ENCODE results near the gene FA2H. TPM values are rescaled to one million over a fixed set of nuclear protein-coding genes. Genes with fewer than 3 reads are reported as not detected.

The FA2H gene
- total and polyA plus RNA-seq, 2 of the 13 experiments (the other 11 are each of a cell fraction or from before 2014, with no cell fraction given) = 0.20 TPM; not detected in 1

DNA sequence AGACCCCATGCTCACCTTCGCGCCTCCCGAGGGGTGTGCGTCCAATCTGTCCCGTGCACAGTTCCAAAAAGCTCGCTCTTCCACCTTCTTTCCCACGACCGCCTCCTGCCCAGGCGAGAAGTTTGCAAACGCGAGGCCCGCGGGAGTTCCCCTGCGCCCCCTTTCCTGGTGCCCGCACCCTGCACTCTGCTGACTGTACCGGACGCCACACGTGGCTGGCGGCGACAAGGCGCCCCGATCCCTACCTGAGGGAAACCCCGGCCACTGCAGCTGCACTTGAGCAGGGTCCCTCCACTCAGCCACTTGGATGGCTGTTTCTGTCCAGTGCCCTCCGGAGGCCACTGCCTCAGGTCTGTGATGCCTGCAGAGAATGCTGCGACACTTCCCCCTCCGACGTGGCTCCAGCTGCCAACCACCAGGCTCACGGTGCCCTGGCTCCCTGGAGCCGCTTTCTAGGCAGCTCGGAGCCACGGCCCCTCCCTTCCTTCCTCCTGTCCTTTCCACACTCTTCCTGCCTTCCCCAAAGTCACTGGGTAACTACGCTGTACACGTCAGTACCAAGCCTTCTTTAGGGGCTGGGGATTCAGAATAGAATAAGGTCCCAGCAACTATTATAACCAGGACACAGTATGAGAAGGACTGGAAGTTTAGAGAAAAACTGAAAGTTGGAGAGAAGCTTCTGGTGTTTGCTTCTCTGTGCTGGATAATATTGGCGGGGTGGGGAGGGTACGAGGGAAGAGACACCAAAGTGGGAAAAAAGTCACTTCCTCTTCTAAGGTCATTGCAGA is 74.0 kb downstream of the FA2H start, which contains the start of gene MLKL (continued):
- TF ChIP-seq, protein P1, sequence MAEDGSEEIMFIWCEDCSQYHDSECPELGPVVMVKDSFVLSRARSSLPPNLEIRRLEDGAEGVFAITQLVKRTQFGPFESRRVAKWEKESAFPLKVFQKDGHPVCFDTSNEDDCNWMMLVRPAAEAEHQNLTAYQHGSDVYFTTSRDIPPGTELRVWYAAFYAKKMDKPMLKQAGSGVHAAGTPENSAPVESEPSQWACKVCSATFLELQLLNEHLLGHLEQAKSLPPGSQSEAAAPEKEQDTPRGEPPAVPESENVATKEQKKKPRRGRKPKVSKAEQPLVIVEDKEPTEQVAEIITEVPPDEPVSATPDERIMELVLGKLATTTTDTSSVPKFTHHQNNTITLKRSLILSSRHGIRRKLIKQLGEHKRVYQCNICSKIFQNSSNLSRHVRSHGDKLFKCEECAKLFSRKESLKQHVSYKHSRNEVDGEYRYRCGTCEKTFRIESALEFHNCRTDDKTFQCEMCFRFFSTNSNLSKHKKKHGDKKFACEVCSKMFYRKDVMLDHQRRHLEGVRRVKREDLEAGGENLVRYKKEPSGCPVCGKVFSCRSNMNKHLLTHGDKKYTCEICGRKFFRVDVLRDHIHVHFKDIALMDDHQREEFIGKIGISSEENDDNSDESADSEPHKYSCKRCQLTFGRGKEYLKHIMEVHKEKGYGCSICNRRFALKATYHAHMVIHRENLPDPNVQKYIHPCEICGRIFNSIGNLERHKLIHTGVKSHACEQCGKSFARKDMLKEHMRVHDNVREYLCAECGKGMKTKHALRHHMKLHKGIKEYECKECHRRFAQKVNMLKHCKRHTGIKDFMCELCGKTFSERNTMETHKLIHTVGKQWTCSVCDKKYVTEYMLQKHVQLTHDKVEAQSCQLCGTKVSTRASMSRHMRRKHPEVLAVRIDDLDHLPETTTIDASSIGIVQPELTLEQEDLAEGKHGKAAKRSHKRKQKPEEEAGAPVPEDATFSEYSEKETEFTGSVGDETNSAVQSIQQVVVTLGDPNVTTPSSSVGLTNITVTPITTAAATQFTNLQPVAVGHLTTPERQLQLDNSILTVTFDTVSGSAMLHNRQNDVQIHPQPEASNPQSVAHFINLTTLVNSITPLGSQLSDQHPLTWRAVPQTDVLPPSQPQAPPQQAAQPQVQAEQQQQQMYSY (CRISPR knock-in tag; IDR thresholded peaks at IDR 0.05) = peak; percentile 73
- 0 out of 2 replicates have a peak, but pooled peaks have one; percentile 63 for TF ChIP-seq ZNF33B (CRISPR knock-in tag; IDR thresholded peaks at IDR 0.05)
- peak; percentile 78; the same call in 1 of the 2 replicates for TF ChIP-seq ZNF260 (CRISPR knock-in tag; IDR thresholded peaks at IDR 0.05; ENCODE audit: borderline replicate concordance, low read depth)
- peak; percentile 72; the same call in 1 of the 2 replicates for TF ChIP-seq ZFP41 (CRISPR knock-in tag; IDR thresholded peaks at IDR 0.05; ENCODE audit: borderline replicate concordance)
- peak; percentile 70 for TF ChIP-seq HNRNPH1 (optimal IDR thresholded peaks at IDR 0.05; ENCODE audit: low read depth, low read length)
- peak; percentile 72; the same call in 1 of the 2 replicates for TF ChIP-seq TBX2 (CRISPR knock-in tag; IDR thresholded peaks at IDR 0.05; ENCODE audit: borderline replicate concordance)
- TF ChIP-seq FOXK2 (IDR thresholded peaks at IDR 0.05) = no peak
- TF ChIP-seq U2AF2 (IDR thresholded peaks at IDR 0.05; ENCODE audit: low read depth, low read length) = no peak
- no peak for TF ChIP-seq ZNF773 (CRISPR knock-in tag; IDR thresholded peaks at IDR 0.05; ENCODE audit: borderline replicate concordance)
- no peak for TF ChIP-seq TIGD3 (CRISPR knock-in tag; IDR thresholded peaks at IDR 0.05; ENCODE audit: borderline replicate concordance)
- peak; percentile 24; the same call in 1 of the 2 replicates for TF ChIP-seq KDM5A (IDR thresholded peaks at IDR 0.05; ENCODE audit: borderline replicate concordance, low read length)
- peak; percentile 93 for TF ChIP-seq KAT7 (CRISPR knock-in tag; IDR thresholded peaks at IDR 0.05; ENCODE audit: borderline replicate concordance)
- peak; percentile 94 for TF ChIP-seq PHF8 (CRISPR knock-in tag; IDR thresholded peaks at IDR 0.05)
- no peak for TF ChIP-seq SMYD3 (CRISPR knock-in tag; IDR thresholded peaks at IDR 0.05)
- no peak for TF ChIP-seq RORA (CRISPR knock-in tag; IDR thresholded peaks at IDR 0.05)
- TF ChIP-seq CHD4 (IDR thresholded peaks at IDR 0.05; ENCODE audit: borderline replicate concordance, low read length) = no peak
- TF ChIP-seq ZNF430 (CRISPR knock-in tag; IDR thresholded peaks at IDR 0.05) = peak; percentile 98
- peak; percentile 97 for TF ChIP-seq KDM5B (CRISPR knock-in tag; IDR thresholded peaks at IDR 0.05; ENCODE audit: borderline replicate concordance)
- peak; percentile 90; the same call in 1 of the 2 replicates for TF ChIP-seq ZNF563 (CRISPR knock-in tag; IDR thresholded peaks at IDR 0.05)
- TF ChIP-seq, protein P2, sequence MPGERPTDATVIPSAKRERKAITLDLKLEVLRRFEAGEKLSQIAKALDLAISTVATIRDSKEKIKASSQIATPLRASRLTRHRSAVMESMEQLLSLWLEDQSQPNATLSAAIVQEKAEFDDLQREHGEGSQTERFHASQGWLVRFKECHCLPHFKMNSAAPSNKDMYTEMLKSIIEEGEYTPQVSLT (CRISPR knock-in tag; IDR thresholded peaks at IDR 0.05; ENCODE audit: borderline replicate concordance, low read depth) = no peak
- no peak for TF ChIP-seq SCMH1 (CRISPR knock-in tag; IDR thresholded peaks at IDR 0.05; ENCODE audit: borderline replicate concordance)
- no peak; the same call in 1 of the 2 replicates for TF ChIP-seq ZNF501 (CRISPR knock-in tag; IDR thresholded peaks at IDR 0.05)
- TF ChIP-seq GFI1 (CRISPR knock-in tag; IDR thresholded peaks at IDR 0.05; ENCODE audit: borderline replicate concordance) = no peak; the same call in 1 of the 2 replicates
- TF ChIP-seq XRCC5 (optimal IDR thresholded peaks at IDR 0.05; ENCODE audit: low read length) = peak; percentile 91
- TF ChIP-seq ZFP1 (CRISPR knock-in tag; IDR thresholded peaks at IDR 0.05) = peak; percentile 60; the same call in 1 of the 2 replicates
- TF ChIP-seq KLF6 (CRISPR knock-in tag; IDR thresholded peaks at IDR 0.05) = peak; percentile 81
